PC-9 (cell line): ENCODE results near the gene MRPS9. TPM values are rescaled to one million over a fixed set of nuclear protein-coding genes. Genes with fewer than 3 reads are reported as not detected.

Experiments used
- BruUV-seq: library from RNA; stranded (reverse); fragments of 400-500 nt; replicated peaks from 2 replicates; lab custom pipeline; 2021; lab: Mats Ljungman, UMichigan
- CTCF ChIA-PET: fragments of 300-600 bp; sonication (Branson Sonifier 250); formaldehyde crosslinking; loops from one replicate; lab custom pipeline; 2022; ENCODE audit warnings: antibody characterized with exemption; lab: Charles Lee
- POLR2A ChIA-PET: fragments of 300-600 bp; sonication (Branson Sonifier 250); formaldehyde crosslinking; loops from one replicate; lab custom pipeline; 2022; ENCODE audit warnings: antibody characterized with exemption; ENCODE audit not compliant: unreplicated experiment; lab: Charles Lee
- DNase-seq, 2 experiments: peaks; one replicate each; pipeline versions ENCODE4 v3.0.0 to v3.0.0-alpha.2; 2015 to 2022; ENCODE audit warnings: mixed read lengths in 1 of 2
- H2AFZ ChIP-seq: fragments of 200-600 bp; sonication (generic); 2 replicates; pipeline ENCODE4 v1.8.1; 2017; ENCODE audit warnings: antibody characterized with exemption
- H3F3A ChIP-seq: fragments of 200-600 bp; sonication (generic); 2 replicates; pipeline ENCODE4 v1.8.1; 2017; ENCODE audit warnings: antibody characterized with exemption, mild to moderate bottlenecking, low read depth; ENCODE audit not compliant: insufficient read depth
- H3K27ac ChIP-seq: fragments of 200-600 bp; sonication (generic); 2 replicates; pipeline ENCODE4 v1.6.1; 2016; ENCODE audit warnings: mixed run types
- H3K27me3 ChIP-seq: fragments of 200-600 bp; sonication (generic); 2 replicates; pipeline ENCODE4 v1.6.1; 2016; ENCODE audit warnings: low read depth, mixed run types; ENCODE audit not compliant: insufficient read depth
- H3K36me3 ChIP-seq: fragments of 200-600 bp; sonication (generic); 2 replicates; pipeline ENCODE4 v1.6.1; 2016; ENCODE audit warnings: low read depth, mixed run types
- H3K4me1 ChIP-seq: fragments of 200-600 bp; sonication (generic); replicated peaks from 2 replicates; pipeline ENCODE4 v1.6.1; 2016; ENCODE audit warnings: mixed run types; ENCODE audit not compliant: insufficient read depth
- H3K4me2 ChIP-seq: fragments of 200-600 bp; sonication (generic); 2 replicates; pipeline ENCODE4 v1.6.1; 2017; ENCODE audit warnings: mixed run types
- H3K4me3 ChIP-seq: fragments of 200-600 bp; sonication (generic); 2 replicates; pipeline ENCODE4 v1.6.1; 2016; ENCODE audit warnings: mixed run types
- H3K79me2 ChIP-seq: fragments of 200-600 bp; sonication (generic); 2 replicates; pipeline ENCODE4 v1.6.1; 2017; ENCODE audit warnings: low read depth, mixed run types
- H3K9me2 ChIP-seq: fragments of 200-600 bp; sonication (generic); 2 replicates; pipeline ENCODE4 v1.8.1; 2017; ENCODE audit warnings: mild to moderate bottlenecking; ENCODE audit not compliant: insufficient read depth
- H3K9me3 ChIP-seq: fragments of 200-600 bp; sonication (generic); 2 replicates; pipeline ENCODE4 v1.8.1; 2016; ENCODE audit warnings: low read depth; ENCODE audit not compliant: insufficient read depth
- H4K20me1 ChIP-seq: fragments of 200-600 bp; sonication (generic); 2 replicates; pipeline ENCODE4 v1.8.1; 2017; ENCODE audit not compliant: insufficient read depth
- EZH2 ChIP-seq: fragments of 200-600 bp; sonication (generic); IDR thresholded peaks from 2 replicates; pipeline ENCODE4 v1.8.0; 2017; ENCODE audit warnings: antibody characterized with exemption, low read depth
- intact Hi-C: fragments of 100-400 bp; cut with micrococcal nuclease; formaldehyde crosslinking; loops from one replicate; pipeline ENCODE4 v1.10.0; 2022; ENCODE audit not compliant: unreplicated experiment
- total RNA-seq: library from RNA; stranded (reverse); gene quantifications from 2 replicates; pipeline ENCODE4 v1.2.3, GENCODE V29; 2021
- TF ChIP-seq, protein P1 (sequence below): fragments of 200-600 bp; sonication (generic); conservative IDR thresholded peaks from 2 replicates; pipeline ENCODE4 v1.6.1; 2017; ENCODE audit warnings: mixed run types, antibody characterized with exemption, mild to moderate bottlenecking, moderate library complexity

Gene MRPS9
- total RNA-seq, 1 experiment from 2014 or later = 27.0 TPM

DNA sequence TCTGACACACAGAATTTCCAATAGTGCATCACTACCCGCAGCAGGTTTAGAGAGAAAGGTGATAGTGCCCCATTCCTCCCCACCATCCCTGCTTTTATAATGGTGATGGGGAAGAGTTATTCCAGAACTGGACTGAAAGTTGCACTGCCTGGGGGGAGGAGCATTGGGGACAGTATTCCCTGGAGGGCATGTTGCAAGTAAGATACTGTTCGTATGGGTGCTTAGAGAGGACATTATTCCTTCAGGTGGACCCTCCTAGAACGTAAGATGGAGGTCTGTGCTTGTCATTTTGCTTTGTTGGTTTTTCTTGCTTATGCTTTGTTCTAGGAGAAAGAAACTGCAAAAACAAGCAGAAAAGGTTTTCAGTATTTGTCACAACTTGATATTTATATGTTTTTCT lies 23.7 kb downstream of the MRPS9 start:
- no TSS peak for BruUV-seq
- intact Hi-C loops = no loop called here
- Histone ChIP-seq H3K27ac (no peak overlapping the region), H3K9me3 (no peaks in the 10 kb centered on the region), H3K4me2 (no peak overlapping the region), H3K79me2 (0 out of 2 replicates have a peak, but pooled peaks cover 5% of the 10 kb centered on the region), H3K9me2 (no peaks in the 10 kb centered on the region), H3K4me1 (no peaks in the 10 kb centered on the region), H4K20me1 (peaks cover 3% of the 10 kb centered on the region), H3K36me3 (no peaks in the 10 kb centered on the region), H3K27me3 (no peaks in the 10 kb centered on the region), H2AFZ (no peak overlapping the region), H3K4me3 (no peak overlapping the region), H3F3A (no peaks in the 10 kb centered on the region)
- POLR2A ChIA-PET = no interaction called here
- no peak for TF ChIP-seq EZH2
- TF ChIP-seq, protein P1, sequence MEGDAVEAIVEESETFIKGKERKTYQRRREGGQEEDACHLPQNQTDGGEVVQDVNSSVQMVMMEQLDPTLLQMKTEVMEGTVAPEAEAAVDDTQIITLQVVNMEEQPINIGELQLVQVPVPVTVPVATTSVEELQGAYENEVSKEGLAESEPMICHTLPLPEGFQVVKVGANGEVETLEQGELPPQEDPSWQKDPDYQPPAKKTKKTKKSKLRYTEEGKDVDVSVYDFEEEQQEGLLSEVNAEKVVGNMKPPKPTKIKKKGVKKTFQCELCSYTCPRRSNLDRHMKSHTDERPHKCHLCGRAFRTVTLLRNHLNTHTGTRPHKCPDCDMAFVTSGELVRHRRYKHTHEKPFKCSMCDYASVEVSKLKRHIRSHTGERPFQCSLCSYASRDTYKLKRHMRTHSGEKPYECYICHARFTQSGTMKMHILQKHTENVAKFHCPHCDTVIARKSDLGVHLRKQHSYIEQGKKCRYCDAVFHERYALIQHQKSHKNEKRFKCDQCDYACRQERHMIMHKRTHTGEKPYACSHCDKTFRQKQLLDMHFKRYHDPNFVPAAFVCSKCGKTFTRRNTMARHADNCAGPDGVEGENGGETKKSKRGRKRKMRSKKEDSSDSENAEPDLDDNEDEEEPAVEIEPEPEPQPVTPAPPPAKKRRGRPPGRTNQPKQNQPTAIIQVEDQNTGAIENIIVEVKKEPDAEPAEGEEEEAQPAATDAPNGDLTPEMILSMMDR = no peak
- CTCF ChIA-PET = no interaction called here
- no peak for DNase-seq

DNA sequence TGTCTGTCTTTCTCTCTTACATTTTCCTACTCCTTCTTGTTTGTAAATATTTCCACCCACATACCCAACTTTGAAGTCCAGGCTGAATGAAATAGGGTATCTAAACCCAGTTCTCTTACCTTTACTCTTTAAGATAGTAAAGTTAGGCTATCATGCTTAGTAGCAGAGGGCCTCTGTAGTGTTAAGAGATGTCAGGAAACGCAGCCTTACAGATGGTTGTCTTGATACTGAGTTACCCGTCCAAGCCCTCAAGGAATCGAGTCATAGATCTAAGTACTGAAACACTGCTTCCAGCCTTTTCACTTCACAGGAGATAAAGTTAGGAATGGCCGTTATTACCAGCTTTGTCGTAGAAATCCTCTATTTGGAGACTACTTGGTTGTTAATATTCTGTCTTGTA lies 24.3 kb downstream of the MRPS9 start:
- intact Hi-C loops = no loop called here
- no peaks in the 10 kb centered on the region for H3K9me3 ChIP-seq
- ChIA-PET CTCF (no interaction called here), POLR2A (no interaction called here)
- H2AFZ ChIP-seq = no peak overlapping the region
- H3K27ac ChIP-seq = no peak overlapping the region
- DNase-seq = no peak
- H3K27me3 ChIP-seq = no peaks in the 10 kb centered on the region
- BruUV-seq = no TSS peak
- H3K4me3 ChIP-seq = no peak overlapping the region
- TF ChIP-seq, protein P1 = no peak
- no peak for TF ChIP-seq EZH2
- no peaks in the 10 kb centered on the region for H3F3A ChIP-seq
- H3K36me3 ChIP-seq = no peaks in the 10 kb centered on the region
- no peaks in the 10 kb centered on the region for H3K4me1 ChIP-seq
- no peak overlapping the region for H3K4me2 ChIP-seq
- no peaks in the 10 kb centered on the region for H3K9me2 ChIP-seq
- H3K79me2 ChIP-seq = peaks cover 5% of the 10 kb centered on the region; the same call in 1 of the 2 replicates
- H4K20me1 ChIP-seq = peaks cover 3% of the 10 kb centered on the region

DNA sequence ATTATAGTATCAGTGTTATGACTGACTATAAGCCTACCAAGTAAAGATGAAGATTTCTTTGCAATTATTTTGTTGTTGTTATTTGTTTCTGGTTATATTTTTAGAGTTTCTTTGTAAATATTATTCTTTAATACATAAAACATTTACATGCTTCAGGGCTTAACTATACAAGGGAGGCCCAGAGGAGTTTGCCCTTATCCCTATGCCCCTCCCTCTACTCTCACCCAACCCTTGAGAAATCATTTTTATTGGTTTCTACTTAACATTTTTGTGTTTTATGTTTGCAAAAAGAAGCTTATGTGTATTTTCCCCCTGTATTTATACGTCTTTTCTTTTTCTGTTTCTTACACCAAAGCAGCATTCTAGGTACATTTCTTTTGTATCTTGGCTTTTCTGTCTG lies 30.5 kb downstream of the MRPS9 start:
- no peak for TF ChIP-seq EZH2
- H3K27ac ChIP-seq = no peak overlapping the region
- no peak for DNase-seq

DNA sequence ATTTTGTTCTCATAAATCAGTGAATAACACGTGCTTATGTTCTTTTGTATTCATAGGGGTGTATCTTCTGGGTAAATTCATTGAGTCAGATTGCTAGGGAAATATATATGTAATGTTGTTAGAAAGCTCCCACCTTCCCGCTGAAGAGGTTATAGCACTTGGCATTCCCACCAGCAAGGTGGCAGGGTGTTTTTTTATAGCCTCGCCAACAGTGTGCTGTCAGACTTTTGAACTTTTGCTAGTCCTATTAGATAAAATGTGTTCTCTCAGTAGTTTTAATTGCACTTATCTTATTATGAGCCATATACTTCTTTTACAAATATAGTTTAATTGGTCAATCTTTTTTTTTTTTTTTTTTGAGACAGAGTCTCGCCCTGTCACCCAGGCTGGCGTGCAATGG lies 31.0 kb downstream of the MRPS9 start:
- no peak for DNase-seq
- Histone ChIP-seq H3K27me3 (no peaks in the 10 kb centered on the region), H3K9me2 (no peaks in the 10 kb centered on the region), H3K4me1 (no peaks in the 10 kb centered on the region), H3K36me3 (no peaks in the 10 kb centered on the region), H2AFZ (no peak overlapping the region), H3K9me3 (no peaks in the 10 kb centered on the region), H3K79me2 (no peaks in the 10 kb centered on the region; the same call in 1 of the 2 replicates), H3K4me3 (no peak overlapping the region), H3K27ac (no peak overlapping the region), H3K4me2 (no peak overlapping the region), H3F3A (no peaks in the 10 kb centered on the region), H4K20me1 (peaks cover 5% of the 10 kb centered on the region)
- POLR2A ChIA-PET = no interaction called here
- intact Hi-C loops = no loop called here
- BruUV-seq = no TSS peak
- CTCF ChIA-PET = interaction anchor here (0.6 kb wide), 1 partner anchor 262 kb away, joined by 3 read pairs; no protein-coding TSS in a partner anchor
- TF ChIP-seq EZH2 = no peak
- TF ChIP-seq, protein P1 = no peak

More for the DNA sequence above, 30.5 kb downstream of the MRPS9 start:
- intact Hi-C loops = no loop called here
- BruUV-seq = no TSS peak
- Histone ChIP-seq H3K27me3 (no peaks in the 10 kb centered on the region), H4K20me1 (peaks cover 5% of the 10 kb centered on the region), H3K4me3 (no peak overlapping the region), H3K79me2 (no peaks in the 10 kb centered on the region; the same call in 1 of the 2 replicates), H3K9me3 (no peaks in the 10 kb centered on the region), H3K4me2 (no peak overlapping the region), H2AFZ (no peak overlapping the region), H3F3A (no peaks in the 10 kb centered on the region), H3K36me3 (no peaks in the 10 kb centered on the region), H3K4me1 (no peaks in the 10 kb centered on the region), H3K9me2 (no peaks in the 10 kb centered on the region)
- CTCF ChIA-PET = no interaction called here
- POLR2A ChIA-PET = no interaction called here
